GM23338 (cell line): ENCODE results near the gene NCSTN.

Source experiments
- CREB1 ChIP-seq: fragments of 250-450 bp; sonication (Bioruptor Pico); IDR thresholded peaks from 2 replicates; pipeline ENCODE4 v1.5.0; 2020; ENCODE audit warnings: low read depth, mild to moderate bottlenecking, moderate library complexity
- EZH2 ChIP-seq: fragments of 200-600 bp; sonication (generic); IDR thresholded peaks from one replicate; pipeline ENCODE4 v1.8.0; 2017; ENCODE audit warnings: antibody characterized with exemption, mild to moderate bottlenecking, low read depth; ENCODE audit not compliant: unreplicated experiment
- POLR2AphosphoS5 ChIP-seq: IDR thresholded peaks from 2 replicates; pipeline ENCODE4 v1.6.1; 2016; ENCODE audit warnings: antibody characterized with exemption, low read depth
- TF ChIP-seq, protein P1 (sequence below), 2 experiments: fragments of 200-600 bp in 1 of 2; sonication (generic) in 1 of 2; conservative IDR thresholded peaks; 2 replicates each; pipeline versions ENCODE4 v1.5.1 to v1.6.1; 2016 to 2017; ENCODE audit warnings: antibody characterized with exemption in 2 of 2, low read depth in 2 of 2, mild to moderate bottlenecking in 2 of 2, moderate library complexity in 1 of 2

DNA sequence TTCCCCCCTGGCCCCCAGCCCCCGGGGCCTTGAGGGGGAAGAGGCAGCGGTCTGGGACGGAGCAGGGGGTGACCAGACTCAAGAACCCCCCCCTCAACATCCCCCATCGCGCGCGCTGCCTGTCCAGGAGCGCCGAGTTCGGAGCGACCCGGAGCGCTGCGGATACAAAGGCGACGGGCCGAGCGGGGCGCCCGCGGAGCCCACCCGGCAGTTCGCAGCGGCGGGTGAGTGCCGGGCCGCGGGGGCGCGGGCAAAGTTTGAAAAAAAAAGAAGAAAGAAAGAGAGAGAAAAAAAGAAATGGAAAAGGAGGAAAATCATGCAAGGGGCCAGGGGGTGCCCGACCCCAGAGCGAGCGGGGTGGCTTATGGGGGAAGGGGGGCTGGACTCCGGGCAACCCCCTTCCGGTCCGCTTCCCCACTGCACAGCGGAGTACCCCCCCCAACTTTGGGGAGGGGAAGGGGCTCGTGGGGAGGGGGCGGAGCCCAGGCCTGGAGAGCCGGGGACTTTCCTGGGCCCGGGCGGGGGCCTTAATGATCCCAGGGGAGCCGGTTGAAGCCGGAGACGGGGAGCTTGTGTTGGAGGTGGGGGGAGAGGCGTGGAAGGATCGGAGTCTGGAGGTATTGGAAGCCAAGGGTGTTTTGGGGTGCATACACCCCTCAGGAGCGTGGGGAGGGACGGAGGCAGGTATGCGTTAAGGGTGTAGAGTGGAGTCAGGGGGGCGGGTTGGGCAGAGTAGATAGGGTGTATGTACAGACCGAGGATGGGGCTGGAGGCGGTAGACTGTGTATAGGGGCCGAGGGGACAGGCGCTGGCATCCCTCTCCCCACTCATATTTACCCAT lies 57.7 kb downstream of the NCSTN start:
- TF ChIP-seq, protein P1, sequence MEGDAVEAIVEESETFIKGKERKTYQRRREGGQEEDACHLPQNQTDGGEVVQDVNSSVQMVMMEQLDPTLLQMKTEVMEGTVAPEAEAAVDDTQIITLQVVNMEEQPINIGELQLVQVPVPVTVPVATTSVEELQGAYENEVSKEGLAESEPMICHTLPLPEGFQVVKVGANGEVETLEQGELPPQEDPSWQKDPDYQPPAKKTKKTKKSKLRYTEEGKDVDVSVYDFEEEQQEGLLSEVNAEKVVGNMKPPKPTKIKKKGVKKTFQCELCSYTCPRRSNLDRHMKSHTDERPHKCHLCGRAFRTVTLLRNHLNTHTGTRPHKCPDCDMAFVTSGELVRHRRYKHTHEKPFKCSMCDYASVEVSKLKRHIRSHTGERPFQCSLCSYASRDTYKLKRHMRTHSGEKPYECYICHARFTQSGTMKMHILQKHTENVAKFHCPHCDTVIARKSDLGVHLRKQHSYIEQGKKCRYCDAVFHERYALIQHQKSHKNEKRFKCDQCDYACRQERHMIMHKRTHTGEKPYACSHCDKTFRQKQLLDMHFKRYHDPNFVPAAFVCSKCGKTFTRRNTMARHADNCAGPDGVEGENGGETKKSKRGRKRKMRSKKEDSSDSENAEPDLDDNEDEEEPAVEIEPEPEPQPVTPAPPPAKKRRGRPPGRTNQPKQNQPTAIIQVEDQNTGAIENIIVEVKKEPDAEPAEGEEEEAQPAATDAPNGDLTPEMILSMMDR (conservative IDR thresholded peaks at IDR 0.05; ENCODE audit: low read depth in 2 of 2), result no peak
- no peak for TF ChIP-seq EZH2
- TF ChIP-seq CREB1 (CRISPR knock-in tag), result no peak
- no peak for TF ChIP-seq POLR2AphosphoS5
